Measurements from ENCODE around the gene CFAP69.

The CFAP69 gene, protein sequence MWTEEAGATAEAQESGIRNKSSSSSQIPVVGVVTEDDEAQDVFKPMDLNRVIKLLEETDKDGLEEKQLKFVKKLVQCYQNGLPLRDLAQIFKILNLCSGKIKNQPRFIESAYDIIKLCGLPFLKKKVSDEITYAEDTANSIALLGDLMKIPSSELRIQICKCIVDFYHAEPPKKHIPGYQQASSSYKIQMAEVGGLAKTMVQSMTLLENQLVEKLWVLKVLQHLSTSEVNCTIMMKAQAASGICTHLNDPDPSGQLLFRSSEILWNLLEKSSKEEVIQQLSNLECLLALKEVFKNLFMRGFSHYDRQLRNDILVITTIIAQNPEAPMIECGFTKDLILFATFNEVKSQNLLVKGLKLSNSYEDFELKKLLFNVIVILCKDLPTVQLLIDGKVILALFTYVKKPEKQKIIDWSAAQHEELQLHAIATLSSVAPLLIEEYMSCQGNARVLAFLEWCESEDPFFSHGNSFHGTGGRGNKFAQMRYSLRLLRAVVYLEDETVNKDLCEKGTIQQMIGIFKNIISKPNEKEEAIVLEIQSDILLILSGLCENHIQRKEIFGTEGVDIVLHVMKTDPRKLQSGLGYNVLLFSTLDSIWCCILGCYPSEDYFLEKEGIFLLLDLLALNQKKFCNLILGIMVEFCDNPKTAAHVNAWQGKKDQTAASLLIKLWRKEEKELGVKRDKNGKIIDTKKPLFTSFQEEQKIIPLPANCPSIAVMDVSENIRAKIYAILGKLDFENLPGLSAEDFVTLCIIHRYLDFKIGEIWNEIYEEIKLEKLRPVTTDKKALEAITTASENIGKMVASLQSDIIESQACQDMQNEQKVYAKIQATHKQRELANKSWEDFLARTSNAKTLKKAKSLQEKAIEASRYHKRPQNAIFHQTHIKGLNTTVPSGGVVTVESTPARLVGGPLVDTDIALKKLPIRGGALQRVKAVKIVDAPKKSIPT

GRCh38 chr7:90244909-90245851, at the start of gene CFAP69:
TSS of gene CFAP69 (plus strand) at chr7:90245174. CDS start at chr7:90245425, 251 bp downstream.
- DNase-seq (ENCODE audit: low read depth): peak; percentile 75

GRCh38 chr7:90201500-90202195, 43.3 kb upstream of the CFAP69 start:
- DNase-seq (ENCODE audit: low read depth): no peak

DNA sequence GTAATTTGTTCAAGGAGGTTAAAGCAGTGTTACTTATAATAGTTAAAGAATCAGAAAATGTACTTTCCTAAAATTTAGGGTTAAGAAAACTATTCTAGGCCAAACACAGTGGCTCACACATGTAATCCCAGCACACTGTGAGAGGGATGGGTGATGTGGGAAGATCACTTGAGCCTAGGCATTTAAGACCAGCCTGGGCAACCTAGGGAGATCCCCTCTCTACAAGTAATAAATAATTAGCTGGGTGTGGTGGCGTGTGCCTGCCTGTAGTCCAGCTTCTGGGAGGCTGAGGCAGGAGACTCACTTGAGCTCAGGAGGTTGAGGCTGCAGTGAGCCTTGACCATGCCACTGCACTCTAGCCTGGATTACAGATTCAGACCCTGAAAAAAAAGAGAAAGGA, 37.0 kb upstream of the CFAP69 start:
- DNase-seq (ENCODE audit: low read depth): no peak

GRCh38 chr7:90209776-90210175, 35.2 kb upstream of the CFAP69 start:
- peak; percentile 23 for DNase-seq (ENCODE audit: low read depth)

GRCh38 chr7:90210475-90210874, 34.5 kb upstream of the CFAP69 start:
- DNase-seq (ENCODE audit: low read depth): no peak

GRCh38 chr7:90210981-90211380, 34.0 kb upstream of the CFAP69 start:
- DNase-seq (ENCODE audit: low read depth): no peak

DNA sequence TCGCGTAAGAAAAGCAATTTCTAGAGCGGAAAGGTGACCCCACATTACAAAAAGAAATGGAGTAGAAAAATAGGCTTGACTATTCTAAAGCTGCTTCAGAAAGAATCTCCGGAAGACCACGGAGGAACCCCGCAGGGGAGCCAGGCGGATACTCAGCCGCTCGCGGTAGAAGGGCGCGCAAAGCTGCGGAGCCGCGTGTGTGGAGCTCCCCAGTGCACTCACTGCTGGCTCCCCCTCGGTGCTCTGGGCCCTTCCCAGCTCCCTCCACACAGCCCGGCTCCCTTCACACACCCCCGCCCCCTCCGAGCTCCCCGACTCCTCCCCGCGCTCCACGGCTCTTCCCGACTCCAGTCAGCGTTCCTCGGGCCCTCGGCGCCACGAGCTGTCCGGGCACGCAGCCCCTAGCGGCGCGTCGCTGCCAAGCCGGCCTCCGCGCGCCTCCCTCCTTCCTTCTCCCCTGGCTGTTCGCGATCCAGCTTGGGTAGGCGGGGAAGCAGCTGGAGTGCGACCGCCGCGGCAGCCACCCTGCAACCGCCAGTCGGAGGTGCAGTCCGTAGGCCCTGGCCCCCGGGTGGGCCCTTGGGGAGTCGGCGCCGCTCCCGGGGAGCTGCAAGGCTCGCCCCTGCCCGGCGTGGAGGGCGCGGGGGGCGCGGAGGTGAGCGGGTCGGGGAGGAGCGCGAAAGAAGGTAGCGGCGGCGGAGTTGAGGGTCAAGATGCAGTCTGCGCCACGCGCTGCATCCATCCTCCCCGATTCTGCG, 33.4 kb upstream of the CFAP69 start, which contains the start of gene STEAP2:
TSS of gene STEAP2 (plus strand) at position 350 of the 758 bp plus-strand sequence. CDS start 13,343 bp downstream, outside the sequence.
- DNase-seq (ENCODE audit: low read depth): peak; percentile 92

DNA sequence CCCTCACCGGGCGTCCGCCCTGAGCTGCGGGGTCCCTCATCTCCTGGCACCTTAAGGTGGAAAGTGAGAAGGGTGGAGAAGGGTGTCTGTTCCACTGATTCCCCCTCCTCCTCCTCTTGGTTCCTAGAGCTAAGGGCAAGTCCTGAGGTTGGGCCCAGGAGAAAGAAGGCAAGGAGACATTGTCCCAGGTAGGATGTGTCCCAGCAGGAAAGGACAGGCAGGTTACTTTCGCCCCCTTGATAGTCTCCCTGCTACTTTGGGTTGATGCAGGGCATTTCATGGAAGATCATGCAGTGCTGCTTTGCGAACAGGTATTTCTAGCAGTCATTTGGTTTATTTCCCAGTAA, 32.9 kb upstream of the CFAP69 start:
- DNase-seq (ENCODE audit: low read depth): no peak

- no peak for DNase-seq (ENCODE audit: low read depth)
These were observed 31.5 kb upstream of the CFAP69 start for GRCh38 chr7:90213521-90213920.

GRCh38 chr7:90216080-90216674, 28.8 kb upstream of the CFAP69 start:
- DNase-seq (ENCODE audit: low read depth): no peak

DNA sequence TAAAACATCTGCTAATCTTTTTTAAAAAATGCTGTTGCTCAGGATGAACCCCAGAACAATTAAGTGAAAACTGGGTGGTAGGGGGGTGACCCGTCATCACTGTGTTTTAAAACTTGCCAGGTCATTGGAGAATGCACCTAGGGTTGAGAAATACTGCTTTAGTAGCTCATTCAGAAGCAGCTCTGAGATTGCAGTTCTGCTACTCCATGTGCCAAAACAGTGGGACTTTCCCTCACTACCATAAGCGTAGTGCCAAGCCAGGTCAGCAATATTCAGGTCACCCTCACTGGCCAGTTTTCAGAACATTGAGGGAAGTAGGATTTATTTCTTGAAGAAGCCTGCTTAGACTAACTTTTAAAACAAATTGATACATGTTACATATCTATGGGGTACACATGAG, 28.2 kb upstream of the CFAP69 start:
- no peak for DNase-seq (ENCODE audit: low read depth)

DNA sequence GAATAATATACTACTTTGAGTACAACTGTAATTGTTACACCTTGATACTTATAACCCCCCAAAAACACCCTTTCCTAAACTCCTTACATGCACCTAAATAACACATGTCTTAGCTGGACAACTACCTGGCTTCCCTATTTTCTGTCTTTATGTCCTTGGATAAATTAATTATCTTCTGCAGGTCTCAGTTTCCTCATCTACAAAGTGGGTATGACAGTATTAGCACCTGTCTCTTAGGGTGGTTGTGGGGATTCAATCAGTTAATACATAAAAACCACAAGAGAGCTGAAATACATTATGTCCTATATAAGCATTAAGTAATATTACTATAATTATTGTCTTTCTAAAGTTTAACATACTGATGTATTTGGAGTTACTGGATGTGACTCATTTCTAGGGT, 22.6 kb upstream of the CFAP69 start:
- DNase-seq (ENCODE audit: low read depth): no peak

GRCh38 chr7:90222811-90223725, 21.9 kb upstream of the CFAP69 start:
- peak; percentile 16 for DNase-seq (ENCODE audit: low read depth)

GRCh38 chr7:90224195-90224594, 20.8 kb upstream of the CFAP69 start:
- DNase-seq (ENCODE audit: low read depth): no peak

- no peak for DNase-seq (ENCODE audit: low read depth)
These were observed 19.8 kb upstream of the CFAP69 start for GRCh38 chr7:90225181-90225580.

- DNase-seq (ENCODE audit: low read depth): no peak
These were observed 19.4 kb upstream of the CFAP69 start for GRCh38 chr7:90225601-90226000.

- no peak for DNase-seq (ENCODE audit: low read depth)
These were observed 17.7 kb upstream of the CFAP69 start for GRCh38 chr7:90227259-90227658.

DNA sequence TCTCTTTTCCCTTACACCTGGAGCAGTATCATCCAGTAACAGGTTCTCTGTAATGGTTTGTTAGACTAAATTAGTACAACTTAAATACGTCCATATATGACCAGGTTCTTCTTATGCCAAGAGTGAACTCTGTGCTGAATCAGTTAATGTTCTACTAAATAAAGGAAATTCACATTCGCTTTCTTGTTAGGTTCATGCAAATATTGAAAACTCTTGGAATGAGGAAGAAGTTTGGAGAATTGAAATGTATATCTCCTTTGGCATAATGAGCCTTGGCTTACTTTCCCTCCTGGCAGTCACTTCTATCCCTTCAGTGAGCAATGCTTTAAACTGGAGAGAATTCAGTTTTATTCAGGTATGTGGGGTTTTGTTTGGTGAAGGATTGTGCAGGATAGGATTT, 15.3 kb upstream of the CFAP69 start:
- DNase-seq (ENCODE audit: low read depth): no peak

DNA sequence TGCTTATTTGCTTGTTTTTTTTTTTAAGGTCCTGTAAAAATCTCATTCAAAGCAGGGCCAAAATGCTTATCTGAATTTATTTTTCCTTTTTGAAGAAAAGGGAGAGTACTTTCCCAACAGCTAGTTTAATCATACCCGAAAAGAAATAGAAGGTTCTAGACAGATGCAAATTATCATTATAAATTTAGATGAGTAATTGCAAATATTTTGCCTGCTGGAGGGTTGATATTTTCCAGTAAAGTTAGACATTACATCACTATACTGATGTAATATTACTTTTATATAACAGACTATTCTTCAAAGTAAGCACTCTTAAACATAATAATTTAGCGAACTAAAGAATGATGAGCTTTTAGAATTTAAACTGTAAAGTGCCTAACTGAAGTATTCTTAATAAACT, 14.1 kb upstream of the CFAP69 start:
- DNase-seq (ENCODE audit: low read depth): no peak

Measured in fibroblast of the conjunctiva (primary cell).